ENCODE data around the gene TMEM255B. TPM values are rescaled to one million over a fixed set of nuclear protein-coding genes. Genes with fewer than 3 reads are reported as not detected.
A peak's percentile ranks its signal among the peaks of the same experiment; 100 is the strongest.

The TMEM255B gene
- total RNA-seq, 1 experiment from 2014 or later: not detected

GRCh38 chr13:113845723-113846635, 87.0 kb downstream of the TMEM255B start:
- Histone ChIP-seq H3K36me3 (no peaks in the 10 kb centered on the region), H3K27ac (no peak overlapping the region), H3K27me3 (no peaks in the 10 kb centered on the region), H3K4me1 (peaks cover 4% of the 10 kb centered on the region; the same call in 1 of the 2 replicates), H3K9me3 (replicated peaks) (0 out of 2 replicates have a peak, but pooled peaks cover 4% of the 10 kb centered on the region), H3K4me3 (no peak overlapping the region)
- peak; percentile 26 to 35 for DNase-seq

GRCh38 chr13:113846636-113847318, 87.8 kb downstream of the TMEM255B start:
- no peaks in the 10 kb centered on the region for H3K36me3 ChIP-seq
- no peak for DNase-seq
- H3K4me3 ChIP-seq: no peak overlapping the region
- 0 out of 2 replicates have a peak, but pooled peaks cover 4% of the 10 kb centered on the region for H3K9me3 ChIP-seq (replicated peaks)
- H3K27me3 ChIP-seq: no peaks in the 10 kb centered on the region
- H3K4me1 ChIP-seq: peaks cover 4% of the 10 kb centered on the region; the same call in 1 of the 2 replicates
- no peak overlapping the region for H3K27ac ChIP-seq

- no peak overlapping the region for H3K4me3 ChIP-seq
- no peak for DNase-seq
- no peaks in the 10 kb centered on the region for H3K27me3 ChIP-seq
- no peak overlapping the region for H3K27ac ChIP-seq
- peaks cover 4% of the 10 kb centered on the region; the same call in 1 of the 2 replicates for H3K4me1 ChIP-seq
- H3K36me3 ChIP-seq: no peaks in the 10 kb centered on the region
- H3K9me3 ChIP-seq (replicated peaks): 0 out of 2 replicates have a peak, but pooled peaks cover 4% of the 10 kb centered on the region
Observed at GRCh38 chr13:113848020-113848419, 89.0 kb downstream of the TMEM255B start.

GRCh38 chr13:113848431-113849260, 89.6 kb downstream of the TMEM255B start:
- Histone ChIP-seq H3K36me3 (no peaks in the 10 kb centered on the region), H3K9me3 (replicated peaks) (0 out of 2 replicates have a peak, but pooled peaks cover 4% of the 10 kb centered on the region), H3K4me1 (peaks cover 4% of the 10 kb centered on the region; the same call in 1 of the 2 replicates), H3K27me3 (no peaks in the 10 kb centered on the region), H3K4me3 (no peak overlapping the region), H3K27ac (no peak overlapping the region)
- DNase-seq: no peak

GRCh38 chr13:113849546-113849945, 90.5 kb downstream of the TMEM255B start:
- DNase-seq: no peak
- peaks cover 4% of the 10 kb centered on the region; the same call in 1 of the 2 replicates for H3K4me1 ChIP-seq
- no peak overlapping the region for H3K4me3 ChIP-seq
- H3K27ac ChIP-seq: no peak overlapping the region
- 0 out of 2 replicates have a peak, but pooled peaks cover 4% of the 10 kb centered on the region for H3K9me3 ChIP-seq (replicated peaks)
- no peaks in the 10 kb centered on the region for H3K36me3 ChIP-seq
- H3K27me3 ChIP-seq: no peaks in the 10 kb centered on the region

GRCh38 chr13:113849981-113850721, 91.1 kb downstream of the TMEM255B start:
- H3K27ac ChIP-seq: no peak overlapping the region
- DNase-seq: no peak

GRCh38 chr13:113850722-113851479, 91.9 kb downstream of the TMEM255B start:
- H3K4me1 ChIP-seq: no peaks in the 10 kb centered on the region; the same call in 1 of the 2 replicates
- no peak overlapping the region for H3K4me3 ChIP-seq
- H3K9me3 ChIP-seq (replicated peaks): 0 out of 2 replicates have a peak, but pooled peaks cover 4% of the 10 kb centered on the region
- no peak overlapping the region for H3K27ac ChIP-seq
- DNase-seq: no peak
- H3K36me3 ChIP-seq: no peaks in the 10 kb centered on the region
- H3K27me3 ChIP-seq: no peaks in the 10 kb centered on the region

More at GRCh38 chr13:113849981-113850721, 91.1 kb downstream of the TMEM255B start:
- H3K9me3 ChIP-seq (replicated peaks): 0 out of 2 replicates have a peak, but pooled peaks cover 4% of the 10 kb centered on the region
- no peaks in the 10 kb centered on the region for H3K27me3 ChIP-seq
- H3K4me3 ChIP-seq: no peak overlapping the region
- H3K36me3 ChIP-seq: no peaks in the 10 kb centered on the region
- no peaks in the 10 kb centered on the region; the same call in 1 of the 2 replicates for H3K4me1 ChIP-seq

- no peak overlapping the region for H3K27ac ChIP-seq
- no peaks in the 10 kb centered on the region for H3K27me3 ChIP-seq
- 0 out of 2 replicates have a peak, but pooled peaks cover 4% of the 10 kb centered on the region for H3K9me3 ChIP-seq (replicated peaks)
- no peak overlapping the region for H3K4me3 ChIP-seq
- H3K4me1 ChIP-seq: no peaks in the 10 kb centered on the region; the same call in 1 of the 2 replicates
- no peak for DNase-seq
- no peaks in the 10 kb centered on the region for H3K36me3 ChIP-seq
Observed at GRCh38 chr13:113851480-113851803, 92.4 kb downstream of the TMEM255B start.

- Histone ChIP-seq H3K27ac (no peak overlapping the region), H3K9me3 (replicated peaks) (0 out of 2 replicates have a peak, but pooled peaks cover 4% of the 10 kb centered on the region), H3K27me3 (no peaks in the 10 kb centered on the region), H3K4me3 (no peak overlapping the region), H3K4me1 (no peaks in the 10 kb centered on the region; the same call in 1 of the 2 replicates), H3K36me3 (no peaks in the 10 kb centered on the region)
- no peak for DNase-seq
Observed at GRCh38 chr13:113851826-113852535, 93.0 kb downstream of the TMEM255B start.

GRCh38 chr13:113852536-113853517, 93.8 kb downstream of the TMEM255B start:
- no peaks in the 10 kb centered on the region; the same call in 1 of the 2 replicates for H3K4me1 ChIP-seq
- 0 out of 2 replicates have a peak, but pooled peaks cover 4% of the 10 kb centered on the region for H3K9me3 ChIP-seq (replicated peaks)
- no peaks in the 10 kb centered on the region for H3K36me3 ChIP-seq
- no peak overlapping the region for H3K27ac ChIP-seq
- H3K27me3 ChIP-seq: no peaks in the 10 kb centered on the region
- DNase-seq: no peak
- no peak overlapping the region for H3K4me3 ChIP-seq

- Histone ChIP-seq H3K9me3 (replicated peaks) (0 out of 2 replicates have a peak, but pooled peaks cover 4% of the 10 kb centered on the region), H3K27me3 (no peaks in the 10 kb centered on the region), H3K27ac (no peak overlapping the region), H3K4me1 (no peaks in the 10 kb centered on the region; the same call in 1 of the 2 replicates), H3K36me3 (no peaks in the 10 kb centered on the region), H3K4me3 (no peak overlapping the region)
- no peak for DNase-seq
Observed at GRCh38 chr13:113853518-113854237, 94.7 kb downstream of the TMEM255B start.
